HFF-Myc (cell line): Measurements from ENCODE around the gene VEZT.

Experiments used
- DNase-seq: peaks from one replicate; pipeline ENCODE4 v3.0.0-alpha.2; 2011; ENCODE audit warnings: low read depth; ENCODE audit errors: extremely low read depth
- H3K4me3 ChIP-seq: replicated peaks from 2 replicates; pipeline ENCODE4 v1.5.1; 2011; ENCODE audit warnings: low read depth, mild to moderate bottlenecking, control low read depth, low read length
- TF ChIP-seq, protein P1 (sequence below): IDR thresholded peaks from 2 replicates; pipeline ENCODE4 v1.5.1; 2012; ENCODE audit warnings: mild to moderate bottlenecking, low read depth, low read length, control low read depth; ENCODE audit errors: missing control alignments

VEZT gene

GRCh38 chr12:95218150-95219133, 835 bp downstream of the VEZT start:
- peak overlapping the region; percentile 84 for H3K4me3 ChIP-seq
- TF ChIP-seq, protein P1, sequence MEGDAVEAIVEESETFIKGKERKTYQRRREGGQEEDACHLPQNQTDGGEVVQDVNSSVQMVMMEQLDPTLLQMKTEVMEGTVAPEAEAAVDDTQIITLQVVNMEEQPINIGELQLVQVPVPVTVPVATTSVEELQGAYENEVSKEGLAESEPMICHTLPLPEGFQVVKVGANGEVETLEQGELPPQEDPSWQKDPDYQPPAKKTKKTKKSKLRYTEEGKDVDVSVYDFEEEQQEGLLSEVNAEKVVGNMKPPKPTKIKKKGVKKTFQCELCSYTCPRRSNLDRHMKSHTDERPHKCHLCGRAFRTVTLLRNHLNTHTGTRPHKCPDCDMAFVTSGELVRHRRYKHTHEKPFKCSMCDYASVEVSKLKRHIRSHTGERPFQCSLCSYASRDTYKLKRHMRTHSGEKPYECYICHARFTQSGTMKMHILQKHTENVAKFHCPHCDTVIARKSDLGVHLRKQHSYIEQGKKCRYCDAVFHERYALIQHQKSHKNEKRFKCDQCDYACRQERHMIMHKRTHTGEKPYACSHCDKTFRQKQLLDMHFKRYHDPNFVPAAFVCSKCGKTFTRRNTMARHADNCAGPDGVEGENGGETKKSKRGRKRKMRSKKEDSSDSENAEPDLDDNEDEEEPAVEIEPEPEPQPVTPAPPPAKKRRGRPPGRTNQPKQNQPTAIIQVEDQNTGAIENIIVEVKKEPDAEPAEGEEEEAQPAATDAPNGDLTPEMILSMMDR, result no peak
- no peak for DNase-seq

- no peak for DNase-seq
- H3K4me3 ChIP-seq, result peak overlapping the region; percentile 6; the same call in 1 of the 2 replicates
- TF ChIP-seq, protein P1, result no peak
These were observed 2.6 kb downstream of the VEZT start for GRCh38 chr12:95220190-95220589.

GRCh38 chr12:95220726-95221125, 3.1 kb downstream of the VEZT start:
- TF ChIP-seq, protein P1, result no peak
- no peak overlapping the region for H3K4me3 ChIP-seq
- DNase-seq, result no peak

DNA sequence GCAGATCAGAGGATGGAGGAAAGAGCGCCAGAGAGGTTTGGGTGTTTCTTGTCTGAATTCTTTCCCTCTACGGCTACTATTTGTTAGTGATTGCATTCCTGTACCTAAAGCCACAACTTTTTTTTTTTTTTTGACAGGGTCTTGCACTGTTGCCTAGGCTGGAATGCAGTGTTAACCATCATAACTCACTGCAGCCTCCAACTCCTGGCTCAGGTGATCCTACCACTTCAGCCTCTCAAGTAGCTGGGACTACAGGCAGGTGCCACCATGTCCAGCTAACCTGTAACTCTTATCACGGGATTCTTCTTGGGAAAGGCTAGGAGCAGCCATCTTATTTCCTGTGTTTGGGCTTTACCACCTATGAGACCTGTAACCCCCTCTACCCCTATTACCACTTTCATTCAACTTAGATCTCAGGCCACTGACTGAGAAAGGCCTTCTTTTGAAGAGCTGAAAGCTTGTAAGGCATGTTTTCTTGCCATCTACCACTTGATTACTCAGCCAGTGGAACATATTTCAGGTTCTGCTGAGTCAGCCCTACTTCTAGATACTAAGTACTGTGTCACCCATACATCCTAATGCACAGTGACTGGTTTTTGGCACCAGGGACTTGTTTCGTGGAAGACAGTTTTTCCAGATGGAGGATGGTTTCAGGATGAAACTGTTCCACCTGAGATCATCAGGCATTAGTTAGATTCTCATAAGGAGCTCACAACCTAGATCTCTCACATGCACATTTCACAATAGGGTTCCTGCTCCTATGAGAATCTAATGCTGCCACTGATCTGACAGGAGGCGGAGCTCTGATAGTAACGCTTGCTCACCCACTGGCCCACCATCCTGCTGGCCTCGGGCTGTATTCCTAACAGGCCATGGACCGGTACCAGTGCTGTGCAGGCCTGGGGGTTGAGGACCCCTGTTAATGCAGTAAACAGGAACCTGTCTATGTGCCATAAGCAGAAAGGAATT, 6.9 kb downstream of the VEZT start:
- TF ChIP-seq, protein P1, result no peak
- H3K4me3 ChIP-seq, result no peak overlapping the region
- no peak for DNase-seq

DNA sequence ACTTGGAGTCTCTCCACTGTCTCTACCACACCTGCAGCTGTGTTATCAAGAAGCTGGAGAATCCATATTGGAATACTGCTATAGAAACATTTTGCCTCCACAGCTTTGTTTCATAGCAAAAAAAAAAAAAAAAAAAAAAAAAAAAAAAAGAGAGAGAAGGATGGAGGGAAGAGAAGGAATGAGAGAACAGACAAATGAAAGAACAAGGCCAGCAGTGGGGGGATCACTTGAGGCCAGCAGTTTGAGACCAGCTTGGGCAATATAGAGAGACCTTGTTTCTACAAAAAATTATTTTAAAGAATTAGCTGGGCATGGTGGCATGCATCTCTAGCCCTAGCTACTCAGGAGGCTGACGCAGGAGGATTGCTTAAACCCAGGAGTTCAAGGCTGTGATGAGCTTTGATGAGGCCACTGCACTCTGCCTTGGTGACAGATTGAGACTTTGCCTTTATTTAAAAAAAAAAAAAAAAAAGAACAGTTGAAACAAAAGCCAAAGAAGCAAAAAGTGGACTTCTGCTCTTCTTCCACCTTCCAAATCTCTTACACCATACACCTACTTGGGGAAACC, 8.1 kb downstream of the VEZT start:
- DNase-seq, result no peak
- no peak overlapping the region for H3K4me3 ChIP-seq
- TF ChIP-seq, protein P1, result no peak

- H3K4me3 ChIP-seq, result no peak overlapping the region
- no peak for DNase-seq
- TF ChIP-seq, protein P1, result no peak
These were observed 10.3 kb downstream of the VEZT start for GRCh38 chr12:95227818-95228356.
